Measurements from ENCODE around the gene MYO5B.
"Not testable (repeated sequence)": the region's sequence is repeated elsewhere in the genome, so short reads cannot be mapped to it uniquely, and the experiment has no call there.

Gene MYO5B

DNA sequence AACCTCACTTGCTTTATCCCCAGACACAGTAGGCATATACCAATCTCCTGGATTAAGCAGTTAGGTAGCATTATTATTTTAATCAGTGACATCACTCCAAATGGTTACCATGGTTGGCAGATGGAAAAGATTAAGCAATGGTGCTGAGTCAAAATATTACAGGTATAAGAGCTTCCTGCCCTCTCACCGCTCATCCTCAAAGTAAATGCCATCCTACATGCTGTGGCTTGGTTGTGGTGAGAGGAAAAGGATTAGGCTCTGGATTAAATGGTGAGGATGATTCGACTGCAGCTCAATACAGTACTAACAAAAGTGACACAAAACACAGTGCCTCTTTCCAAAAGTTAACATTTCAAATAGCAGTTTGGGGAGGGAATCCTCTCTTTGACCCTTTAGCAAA, 272.7 kb downstream of the MYO5B start:
- no peak for DNase-seq (ENCODE audit: low read depth in 2 of 2)

DNA sequence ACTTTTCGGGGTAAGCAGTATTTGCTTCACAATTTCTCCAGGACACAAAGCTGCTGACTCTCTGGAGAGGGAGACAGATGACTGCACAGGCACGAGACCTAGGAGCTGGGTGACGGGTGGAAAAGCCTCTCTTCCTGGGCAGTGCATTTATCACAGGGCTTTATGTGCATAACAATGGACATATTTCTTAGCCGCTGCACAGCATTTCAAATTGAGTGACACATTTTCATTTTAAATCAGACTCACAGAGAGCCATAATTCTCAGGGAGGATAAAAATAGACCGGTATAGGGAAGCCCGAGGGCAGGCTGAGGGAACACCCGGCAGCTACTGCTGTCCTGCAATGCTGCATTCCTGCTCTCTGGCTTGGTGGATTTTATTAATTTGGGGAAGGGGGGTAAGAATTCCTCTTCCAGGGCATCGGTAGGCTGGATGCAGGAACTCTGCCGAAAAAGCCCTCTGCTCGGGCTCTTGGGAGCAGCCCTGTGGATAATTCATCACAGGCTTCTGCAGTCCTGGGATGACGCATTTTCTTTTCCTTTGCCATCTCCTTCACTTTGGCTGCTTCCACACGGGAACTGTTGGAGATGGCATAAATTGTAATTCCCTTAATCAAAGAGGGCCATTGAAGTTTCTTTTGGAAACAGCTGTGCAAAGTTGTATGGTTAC, 273.5 kb downstream of the MYO5B start:
- no peak for DNase-seq (ENCODE audit: low read depth in 2 of 2)

DNA sequence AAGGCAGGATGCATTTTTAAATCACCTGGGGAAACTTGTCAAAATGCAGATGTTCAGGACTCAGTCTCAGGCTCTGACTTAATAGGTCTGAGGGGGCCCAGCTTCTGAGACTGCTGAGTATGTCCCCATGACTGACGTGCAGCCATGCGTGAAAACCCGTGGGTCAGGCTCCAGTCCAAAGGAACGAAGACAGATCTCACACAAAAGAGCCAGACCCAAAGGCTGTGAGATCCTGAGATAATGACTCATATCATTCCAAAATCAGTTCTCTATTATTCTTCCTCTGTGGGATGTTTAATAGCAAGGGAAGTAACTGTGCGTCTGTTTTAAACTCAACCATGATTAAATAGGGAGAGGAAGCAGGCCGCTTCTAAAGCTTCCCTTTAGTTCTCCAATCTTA, 274.2 kb downstream of the MYO5B start:
- DNase-seq (ENCODE audit: low read depth in 2 of 2): no peak

DNA sequence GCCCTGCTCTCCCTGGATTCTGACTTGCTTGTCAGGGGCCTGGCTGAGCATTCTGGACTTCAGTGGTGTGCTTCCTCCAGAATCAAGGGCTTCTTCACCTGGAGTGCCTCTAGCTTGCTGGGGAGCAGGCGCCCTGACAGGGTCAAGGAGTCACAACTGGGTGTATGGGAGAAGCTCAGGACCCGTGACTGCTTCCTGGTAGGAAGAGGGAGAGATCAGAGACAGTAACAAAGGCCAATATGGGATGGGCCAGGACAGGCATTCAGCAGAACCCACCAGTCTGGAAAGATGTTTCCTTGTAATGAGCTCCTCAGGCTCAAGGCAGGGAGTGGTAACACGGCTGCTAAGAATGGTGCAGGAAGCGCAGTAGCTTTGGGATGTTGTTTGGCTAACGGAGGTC, 277.2 kb downstream of the MYO5B start:
- DNase-seq (ENCODE audit: low read depth in 2 of 2): no peak

DNA sequence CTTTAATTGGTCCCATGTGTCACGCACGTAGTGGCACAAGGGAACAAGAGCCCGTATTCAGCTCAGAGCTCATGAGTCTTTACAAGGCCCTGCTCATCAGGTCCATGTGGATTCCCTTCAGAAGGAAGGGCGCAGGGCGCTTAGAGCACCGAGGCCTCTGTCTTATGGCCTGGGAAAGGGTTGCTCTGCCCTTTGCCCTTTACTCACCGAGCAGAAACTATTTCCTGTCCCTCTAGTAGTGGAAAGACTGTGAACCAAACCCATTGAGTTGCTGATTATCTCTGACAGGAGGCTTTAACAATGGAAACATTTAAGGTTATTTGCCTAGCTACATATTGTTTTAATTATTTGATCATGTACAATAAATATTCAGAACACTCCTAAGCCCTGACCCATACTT, 279.6 kb downstream of the MYO5B start:
- no peak for DNase-seq (ENCODE audit: low read depth in 2 of 2)

DNA sequence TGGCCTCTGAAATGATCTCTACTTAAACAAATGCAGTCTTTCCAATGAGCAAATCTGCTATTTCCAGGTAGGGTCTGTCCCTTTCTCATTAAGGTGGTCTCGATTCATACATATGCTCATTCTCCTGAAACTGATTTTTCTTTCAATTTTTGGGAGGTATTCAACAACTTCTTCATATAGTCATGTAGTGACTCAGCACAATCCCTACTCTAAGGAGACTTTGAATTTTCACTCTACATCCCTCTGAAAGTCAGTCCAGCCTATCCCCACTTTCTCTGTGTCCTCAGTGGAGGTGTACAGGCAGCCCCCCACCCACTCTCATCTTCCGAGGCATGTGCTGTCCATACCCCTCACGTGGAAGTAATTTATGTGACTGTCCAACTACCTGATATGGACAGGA, 281.7 kb downstream of the MYO5B start:
- DNase-seq (ENCODE audit: low read depth in 2 of 2): no peak

DNA sequence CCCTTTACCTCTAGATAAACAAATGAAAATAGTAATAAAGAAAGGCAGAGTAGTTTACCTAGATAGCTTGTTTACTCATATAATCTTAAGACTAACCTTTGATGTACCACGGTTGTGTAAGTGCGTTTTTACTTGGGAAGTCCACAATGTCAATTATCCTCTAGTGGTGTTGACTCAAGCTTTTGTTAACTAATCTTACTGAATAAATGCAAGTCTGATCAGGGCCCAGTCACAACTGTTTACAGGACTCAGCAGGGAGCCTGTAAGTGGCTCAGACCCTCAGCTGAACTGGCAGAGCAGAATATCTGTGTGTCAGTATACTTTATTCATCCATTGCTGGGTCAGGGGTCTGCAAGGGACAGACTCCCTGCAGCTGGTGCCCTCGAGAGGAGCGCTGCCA, 283.5 kb downstream of the MYO5B start:
- DNase-seq (ENCODE audit: low read depth in 2 of 2): no peak

DNA sequence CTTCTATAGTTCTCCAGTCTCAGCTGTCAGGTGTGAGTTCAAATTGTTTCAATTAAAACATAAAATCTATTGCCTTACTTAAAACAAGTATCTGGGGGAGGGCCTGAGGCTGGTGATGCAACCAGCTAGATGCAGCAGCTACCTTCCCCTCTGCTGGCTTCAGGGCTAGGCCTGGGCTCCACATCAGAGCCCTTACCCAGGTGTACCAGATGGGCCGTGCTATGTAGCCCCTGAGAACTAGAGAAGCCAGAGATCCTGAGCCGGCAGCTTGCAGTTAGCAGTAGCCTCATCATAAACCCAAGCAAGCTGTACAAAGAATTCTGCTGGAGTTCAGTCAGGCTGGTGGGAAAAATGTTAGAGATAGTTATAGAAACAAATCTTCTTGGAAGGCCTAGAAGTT, 284.0 kb downstream of the MYO5B start:
- no peak for DNase-seq (ENCODE audit: low read depth in 2 of 2)

DNA sequence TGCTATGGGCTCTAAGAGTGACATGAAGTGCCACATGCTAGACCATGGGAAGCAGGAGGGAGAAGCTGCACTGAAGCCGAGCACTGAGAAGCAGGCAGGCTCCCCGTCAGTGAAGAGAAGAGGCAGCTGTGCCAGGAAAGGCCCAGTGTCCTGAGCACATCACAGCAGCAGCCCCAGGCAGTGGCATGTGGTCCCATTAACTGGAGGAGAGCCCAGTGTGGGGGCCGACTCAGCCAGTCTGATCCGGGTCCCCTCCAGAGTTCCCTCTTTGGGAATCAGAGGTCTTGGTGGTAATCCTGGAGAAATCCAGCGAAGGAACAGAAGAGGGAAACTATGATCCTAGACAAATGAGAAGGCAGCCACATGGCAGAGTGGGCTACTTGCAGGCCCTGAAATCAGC, 284.9 kb downstream of the MYO5B start:
- no peak for DNase-seq (ENCODE audit: low read depth in 2 of 2)

DNA sequence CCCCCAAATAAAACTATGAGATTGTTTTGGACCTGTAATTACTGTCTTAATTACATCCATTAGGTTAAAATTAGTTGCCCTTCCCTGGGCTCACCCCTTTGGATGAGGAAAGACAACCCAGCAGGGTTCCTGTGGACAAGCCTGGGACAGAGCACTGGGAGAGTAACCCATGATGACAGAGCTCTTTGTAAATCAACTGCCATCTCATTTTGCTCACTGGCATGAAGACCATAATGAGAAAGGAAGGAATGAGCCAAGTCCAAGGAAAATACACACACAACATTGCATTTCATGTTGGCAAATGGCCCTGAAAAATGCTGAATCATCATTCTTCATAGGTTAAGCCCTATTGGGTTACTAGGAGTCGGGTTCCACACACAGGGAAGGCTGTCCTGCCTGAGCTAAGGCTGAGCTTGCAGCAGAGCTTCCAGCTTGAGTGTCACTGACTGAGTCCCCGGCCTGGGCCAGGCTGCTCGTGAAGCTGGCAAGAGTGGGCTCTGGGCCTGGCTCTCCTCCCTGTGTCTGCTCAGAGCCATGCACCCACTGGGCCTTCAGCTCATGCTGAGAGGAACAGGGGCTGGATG, 287.5 kb downstream of the MYO5B start:
- no peak for DNase-seq (ENCODE audit: low read depth in 2 of 2)

DNA sequence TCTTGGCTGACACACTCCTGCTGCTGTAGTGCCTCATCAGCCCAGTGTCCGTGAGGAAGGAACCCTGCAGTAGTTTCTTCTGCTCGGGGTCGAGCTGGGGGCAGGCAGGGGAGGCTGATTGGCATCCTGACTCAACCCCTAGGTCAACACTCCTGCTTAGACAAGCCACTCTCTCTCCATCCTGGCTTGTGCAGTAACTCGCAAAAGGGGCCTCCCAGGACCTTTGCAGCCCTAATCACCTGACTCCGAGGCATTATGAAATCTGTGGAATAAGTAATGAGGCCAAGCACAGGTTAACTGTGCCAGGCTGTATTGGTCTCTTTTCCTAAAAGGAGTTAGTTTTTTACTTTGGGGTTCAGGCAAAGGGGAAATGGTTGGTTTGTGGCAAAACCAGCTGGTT, 289.2 kb downstream of the MYO5B start:
- no peak for DNase-seq (ENCODE audit: low read depth in 2 of 2)

DNA sequence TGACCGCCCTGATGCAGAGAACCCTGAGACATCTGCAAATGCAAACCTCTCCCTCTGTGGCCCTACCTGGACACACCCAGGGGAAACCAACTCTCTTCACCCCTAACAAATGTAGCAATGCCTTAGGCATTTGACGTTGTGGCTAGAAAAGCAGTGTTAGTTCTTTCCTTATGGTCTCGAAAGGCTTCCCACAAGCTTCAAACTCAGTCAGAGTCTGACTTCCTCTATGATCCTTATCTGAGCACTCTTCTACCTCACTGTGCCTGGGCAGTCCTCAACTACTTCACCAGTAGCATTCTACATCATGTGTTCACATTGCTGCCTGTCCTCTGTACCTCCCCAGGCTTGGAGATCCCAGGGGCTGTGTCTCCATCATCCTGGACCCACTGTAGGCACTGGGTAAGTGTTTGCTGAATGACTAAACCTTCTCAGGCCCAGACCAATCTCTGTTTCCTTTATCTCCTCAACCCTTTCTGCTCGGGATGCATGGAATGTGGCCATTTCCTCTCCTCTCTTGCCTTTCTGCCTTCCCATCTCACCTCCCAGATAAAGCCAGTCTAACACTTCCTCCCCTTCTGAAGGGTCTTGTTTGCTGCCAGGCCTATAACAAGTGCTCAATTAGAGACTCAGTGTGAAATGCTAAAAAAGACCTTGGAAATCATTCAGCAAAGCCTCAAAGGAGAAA, 289.9 kb downstream of the MYO5B start:
- DNase-seq (ENCODE audit: low read depth in 2 of 2): no peak

DNA sequence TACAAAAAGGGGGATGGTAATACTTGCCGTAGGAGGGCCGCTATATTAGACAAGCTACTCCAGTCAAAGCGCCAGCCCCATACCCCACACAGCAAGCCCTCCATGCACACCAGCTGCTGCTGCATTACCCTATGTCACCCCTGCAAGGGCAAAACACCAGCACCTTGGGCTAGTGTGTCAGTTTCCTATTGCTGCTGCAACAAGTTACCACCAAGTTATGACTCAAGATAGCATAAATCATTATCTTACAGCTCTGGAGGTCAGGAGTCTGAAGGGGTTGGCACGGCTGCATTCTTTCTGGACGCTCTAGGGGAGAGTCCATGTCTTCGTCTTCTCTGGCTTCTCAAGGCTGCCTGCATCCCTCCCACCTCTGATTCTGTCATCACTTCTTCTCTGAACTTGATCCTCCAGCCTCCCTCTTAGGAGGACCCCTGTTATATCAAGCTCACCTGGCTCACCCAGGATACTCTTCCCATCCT, 293.0 kb downstream of the MYO5B start:
- no peak for DNase-seq (ENCODE audit: low read depth in 2 of 2)

DNA sequence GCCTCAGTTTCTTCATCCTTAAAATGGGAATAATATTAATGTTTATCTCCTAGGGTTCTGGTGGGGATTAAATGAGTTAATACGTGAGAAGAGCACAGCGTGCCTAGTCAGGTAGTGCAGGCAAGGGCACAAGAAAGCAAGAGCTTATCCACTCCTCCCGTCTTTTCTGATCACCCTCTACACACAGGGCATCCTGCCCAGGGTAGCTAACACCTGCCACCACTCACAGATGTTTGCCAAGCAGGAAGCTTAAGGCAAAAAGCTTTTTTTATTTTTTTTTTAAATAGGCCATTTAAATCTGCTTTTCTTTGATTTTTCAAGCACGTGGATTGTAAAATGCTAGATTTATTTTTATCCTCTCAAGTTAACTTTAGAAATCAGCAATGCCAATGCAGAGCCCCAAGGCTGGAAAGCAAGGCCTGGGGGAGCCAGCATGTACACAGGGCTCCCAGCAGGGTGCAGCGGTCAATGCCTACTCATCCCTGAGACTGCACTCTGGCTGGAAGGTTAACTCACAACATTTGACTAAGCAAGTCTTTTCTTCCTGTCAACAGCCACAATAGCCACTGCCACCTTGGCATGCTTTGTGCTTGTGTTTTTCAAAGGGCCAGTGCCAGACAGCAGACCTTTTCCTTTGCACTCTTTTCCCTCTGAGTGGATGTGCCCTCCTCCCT, 295.2 kb downstream of the MYO5B start:
- DNase-seq (ENCODE audit: low read depth in 2 of 2): no peak

DNA sequence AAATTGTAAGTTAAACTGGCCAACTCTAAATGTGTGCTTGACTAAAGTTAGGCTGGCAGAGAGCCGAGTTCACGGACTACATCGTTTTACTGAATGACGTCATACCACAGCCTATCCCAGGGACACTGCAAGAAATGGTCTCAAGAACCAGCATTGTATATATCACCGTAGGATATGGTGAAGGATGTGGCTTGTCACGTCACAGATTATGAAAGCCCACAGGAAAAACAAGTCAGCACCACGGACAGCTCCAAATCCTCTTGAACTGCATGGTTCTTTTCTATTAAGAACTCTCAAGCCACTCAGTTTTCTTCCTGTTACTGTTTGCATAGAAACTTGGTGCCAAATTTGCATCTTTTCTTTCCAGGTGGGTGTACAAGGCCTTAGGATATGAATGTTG, 296.5 kb downstream of the MYO5B start:
- peak in 1 of 2 donors; percentile 22 for DNase-seq (ENCODE audit: low read depth in 2 of 2)

DNA sequence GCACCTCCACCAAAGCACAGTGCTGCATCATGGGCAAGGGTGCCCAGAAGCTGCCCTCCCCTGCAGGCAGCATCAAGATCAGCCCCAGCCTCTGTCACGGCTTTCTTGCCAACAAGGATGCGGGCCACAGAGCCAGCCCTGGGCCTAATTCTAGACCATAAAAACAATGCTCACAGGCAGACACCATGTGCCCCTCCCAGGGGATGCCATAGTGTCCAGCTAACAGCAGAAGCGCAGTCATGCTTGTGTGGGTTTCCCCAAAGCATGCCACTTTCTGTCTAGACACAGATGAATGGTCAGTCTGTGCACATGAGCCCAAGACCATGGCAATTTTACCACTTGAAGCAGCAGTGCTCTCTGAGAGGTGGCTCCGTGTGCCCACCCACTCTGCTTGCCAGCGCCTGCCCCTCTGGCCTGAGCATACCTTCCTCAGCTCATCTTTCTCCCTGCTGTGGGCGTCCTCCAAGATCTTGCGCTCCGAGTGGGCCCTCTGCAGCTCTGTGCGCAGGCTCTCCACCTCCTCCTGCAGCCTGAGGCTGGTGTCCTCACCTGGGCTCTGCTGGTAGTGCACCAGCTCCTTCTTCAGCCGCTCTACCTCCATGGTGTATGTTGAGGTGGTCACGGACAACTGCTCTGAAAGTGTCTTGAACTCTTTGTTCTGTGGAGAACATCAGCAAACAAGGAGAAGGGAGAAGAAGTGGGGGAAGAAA, 300.3 kb downstream of the MYO5B start:
- no peak for DNase-seq (ENCODE audit: low read depth in 2 of 2)

DNA sequence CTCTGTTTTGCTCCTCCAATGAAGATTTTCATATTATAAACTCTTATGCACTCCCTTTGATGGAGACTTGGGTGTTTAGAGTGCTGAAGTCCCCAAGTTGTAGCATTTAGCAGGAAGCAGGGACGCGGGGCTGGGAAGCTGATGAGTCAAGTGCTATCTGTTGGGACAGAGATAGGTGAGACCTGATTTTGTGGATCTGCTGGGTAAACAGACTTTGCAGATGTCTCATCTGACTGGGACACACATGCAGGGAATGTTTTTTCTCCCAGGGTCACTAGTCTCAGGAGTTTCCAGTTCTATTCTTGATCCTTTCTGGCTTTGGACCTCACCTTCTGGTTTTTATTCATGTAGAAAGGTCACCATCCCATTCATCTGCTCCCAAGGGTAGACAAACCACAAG, 301.9 kb downstream of the MYO5B start:
- DNase-seq (ENCODE audit: low read depth in 2 of 2): no peak

DNA sequence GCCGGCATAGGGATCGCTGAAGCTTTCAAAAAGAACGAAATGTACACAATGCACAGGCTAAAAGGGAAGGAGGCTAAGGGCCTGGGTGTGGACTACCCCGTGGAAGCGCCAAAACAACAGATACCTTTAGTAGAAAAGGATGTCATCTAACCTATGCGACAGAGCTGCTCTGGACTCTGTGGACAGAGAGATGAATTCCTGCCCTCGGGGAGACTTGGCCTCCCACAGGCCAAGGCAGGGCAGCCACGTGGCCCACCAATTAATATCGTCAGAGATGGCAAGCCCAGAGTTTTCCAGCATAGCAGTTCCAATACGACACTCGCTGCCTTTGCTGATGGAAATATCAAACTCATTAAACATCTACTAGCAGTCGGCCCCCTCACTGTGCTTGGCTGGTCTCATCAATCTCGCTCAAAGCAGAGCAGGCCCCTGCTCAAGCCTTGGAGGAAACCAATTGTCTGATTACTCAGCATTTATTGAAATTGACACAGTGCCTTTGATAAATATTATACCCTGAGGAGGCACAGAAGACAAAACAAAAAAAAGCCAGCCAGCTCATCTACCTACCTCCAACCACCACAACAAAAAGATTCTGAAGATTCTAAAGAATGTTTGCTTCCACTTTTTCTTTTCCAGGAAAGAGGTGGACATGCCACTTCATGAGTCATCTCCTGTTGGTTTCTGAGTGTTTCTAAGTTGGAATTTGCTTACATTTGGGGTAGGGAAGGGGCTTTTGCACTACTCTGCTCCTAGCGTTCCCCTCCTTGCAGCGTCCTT, 302.6 kb downstream of the MYO5B start:
- no peak for DNase-seq (ENCODE audit: low read depth in 2 of 2)

DNA sequence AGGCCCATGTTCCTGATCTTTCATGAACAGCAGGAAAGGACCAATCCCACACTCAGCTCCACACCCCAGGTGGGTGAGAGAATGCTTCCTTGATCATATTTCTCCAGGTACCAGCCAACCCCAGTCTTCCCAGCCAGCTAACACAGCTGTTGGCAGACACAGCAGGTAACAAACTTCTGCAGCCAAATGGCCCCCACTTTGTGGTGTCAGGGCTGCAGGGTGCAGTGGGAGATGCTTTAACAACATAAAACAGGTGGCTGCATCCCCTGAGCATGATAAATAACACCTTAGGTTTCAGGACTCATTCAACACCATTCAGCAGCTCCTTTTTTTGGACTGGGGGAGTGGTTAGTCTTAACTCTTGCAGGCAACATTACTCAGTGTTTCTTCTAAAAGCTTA, 304.9 kb downstream of the MYO5B start:
- DNase-seq (ENCODE audit: low read depth in 2 of 2): no peak

DNA sequence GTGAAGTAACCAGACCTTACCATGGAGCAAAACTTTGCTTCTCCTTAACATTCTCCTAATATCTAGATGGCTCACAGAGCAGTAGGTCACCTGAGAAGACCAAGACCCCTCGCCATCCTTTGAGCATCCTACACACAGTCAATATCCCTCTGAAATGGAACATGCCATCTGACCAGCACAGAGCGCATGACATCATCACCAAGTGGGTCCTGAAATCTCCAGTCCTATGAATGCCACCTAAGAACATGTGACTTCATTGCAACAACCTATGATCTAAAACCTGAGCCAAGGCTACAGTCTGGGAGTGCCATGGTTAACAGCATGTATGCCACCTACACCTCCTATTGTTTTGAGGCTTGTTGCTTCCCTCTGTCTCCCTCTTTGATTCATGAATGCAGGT, 305.4 kb downstream of the MYO5B start:
- not testable (repeated sequence) for DNase-seq (ENCODE audit: low read depth in 2 of 2)

All from stimulated activated CD8-positive, alpha-beta memory T cell treated with anti-CD3 and anti-CD28 coated beads, Interleukin-15, amount 100 ng/mL, for 4 hours (primary cell).